ENCODE data around the gene CCSER2. TPM values are rescaled to one million over a fixed set of nuclear protein-coding genes. Genes with fewer than 3 reads are reported as not detected.

CCSER2 gene
- total and polyA plus RNA-seq, 8 donors, result 7.0 to 87.9 (median 27.1) TPM

GRCh38 chr10:84552478-84552877 lies 224.1 kb downstream of the CCSER2 start:
- Histone ChIP-seq H3K9me3 (no peaks in the 10 kb centered on the region), H3K36me3 (no peaks in the 10 kb centered on the region), H3K27me3 (peaks cover 0 to 46% (median 0%) of the 10 kb centered on the region in 3 donors), H3K4me3 (no peak overlapping the region), H3K27ac (no peak overlapping the region), H3K4me1 (no peaks in the 10 kb centered on the region)
- TF ChIP-seq CTCF (IDR thresholded peaks at IDR 0.05), result no peak
- TF ChIP-seq POLR2AphosphoS5 (IDR thresholded peaks at IDR 0.05), result no peak
- no peak for TF ChIP-seq POLR2A (IDR thresholded peaks at IDR 0.05)
- TF ChIP-seq EP300 (IDR thresholded peaks at IDR 0.05), result no peak
- intact Hi-C loops (cut with DNase I; ENCODE audit: low total_unique reads), result no loop called here
- 67 to 82% (median 72%) methylated on average over 3 of the region's 3 CpGs for WGBS, 5 donors
- DNase-seq, result no peak

GRCh38 chr10:84562592-84562991 lies 234.2 kb downstream of the CCSER2 start:
- H3K36me3 ChIP-seq, result no peaks in the 10 kb centered on the region
- H3K27ac ChIP-seq, result no peak overlapping the region
- no peaks in the 10 kb centered on the region for H3K4me1 ChIP-seq
- no peak for DNase-seq
- peaks cover 0 to 31% (median 0%) of the 10 kb centered on the region in 3 donors for H3K27me3 ChIP-seq
- H3K9me3 ChIP-seq, result no peaks in the 10 kb centered on the region
- TF ChIP-seq CTCF (IDR thresholded peaks at IDR 0.05) (no peak), POLR2AphosphoS5 (IDR thresholded peaks at IDR 0.05) (no peak), EP300 (IDR thresholded peaks at IDR 0.05) (no peak), POLR2A (IDR thresholded peaks at IDR 0.05) (no peak)
- WGBS, 5 donors, result 84 to 88% (median 87%) methylated on average over 6 of the region's 6 CpGs
- H3K4me3 ChIP-seq, result no peak overlapping the region
- intact Hi-C loops (cut with DNase I; ENCODE audit: low total_unique reads), result no loop called here

GRCh38 chr10:84563355-84563754 lies 235.0 kb downstream of the CCSER2 start:
- TF ChIP-seq EP300 (IDR thresholded peaks at IDR 0.05), result no peak
- no peaks in the 10 kb centered on the region for H3K36me3 ChIP-seq
- no peak overlapping the region for H3K27ac ChIP-seq
- 60 to 66% (median 62%) methylated on average over 5 of the region's 5 CpGs for WGBS, 5 donors
- H3K4me3 ChIP-seq, result no peak overlapping the region
- H3K4me1 ChIP-seq, result no peaks in the 10 kb centered on the region
- no peak for DNase-seq
- no peaks in the 10 kb centered on the region for H3K9me3 ChIP-seq
- H3K27me3 ChIP-seq, result peaks cover 0 to 31% (median 0%) of the 10 kb centered on the region in 3 donors
- intact Hi-C loops (cut with DNase I; ENCODE audit: low total_unique reads), result no loop called here

- no peak for DNase-seq
- intact Hi-C loops (cut with DNase I; ENCODE audit: low total_unique reads), result no loop called here
- H3K36me3 ChIP-seq, result no peaks in the 10 kb centered on the region
- 29 to 47% (median 33%) methylated on average over 4 of the region's 4 CpGs for WGBS, 5 donors
- H3K27ac ChIP-seq, result no peak overlapping the region
- TF ChIP-seq EP300 (IDR thresholded peaks at IDR 0.05) (no peak), CTCF (IDR thresholded peaks at IDR 0.05) (no peak), POLR2AphosphoS5 (IDR thresholded peaks at IDR 0.05) (no peak), POLR2A (IDR thresholded peaks at IDR 0.05) (no peak)
- no peaks in the 10 kb centered on the region for H3K9me3 ChIP-seq
- H3K27me3 ChIP-seq, result peaks cover 0 to 31% (median 0%) of the 10 kb centered on the region in 3 donors
- no peaks in the 10 kb centered on the region for H3K4me1 ChIP-seq
- H3K4me3 ChIP-seq, result no peak overlapping the region
Measured at GRCh38 chr10:84563868-84564267, 235.5 kb downstream of the CCSER2 start.

GRCh38 chr10:84565881-84566582 lies 237.6 kb downstream of the CCSER2 start:
- intact Hi-C loops (cut with DNase I; ENCODE audit: low total_unique reads), result no loop called here

More at GRCh38 chr10:84565881-84566582, 237.6 kb downstream of the CCSER2 start:
- Histone ChIP-seq H3K27ac (no peak overlapping the region), H3K4me3 (no peak overlapping the region), H3K27me3 (peaks cover 0 to 34% (median 0%) of the 10 kb centered on the region in 3 donors), H3K9me3 (no peaks in the 10 kb centered on the region), H3K4me1 (no peaks in the 10 kb centered on the region), H3K36me3 (no peaks in the 10 kb centered on the region)
- TF ChIP-seq CTCF (IDR thresholded peaks at IDR 0.05) (no peak), EP300 (IDR thresholded peaks at IDR 0.05) (no peak), POLR2AphosphoS5 (IDR thresholded peaks at IDR 0.05) (no peak), POLR2A (IDR thresholded peaks at IDR 0.05) (no peak)
- 61 to 71% (median 66%) methylated on average over 6 of the region's 6 CpGs for WGBS, 5 donors
- no peak for DNase-seq
